ENCODE results near the gene HIVEP3. TPM values are rescaled to one million over a fixed set of nuclear protein-coding genes. Genes with fewer than 3 reads are reported as not detected.

HIVEP3 gene
- total RNA-seq, 2 donors from 2014 or later = 3.4 to 4.0 TPM

GRCh38 chr1:41765152-41765551 is 153.6 kb downstream of the HIVEP3 start:
- Histone ChIP-seq H3K36me3 (replicated peaks in 1 of 2; ENCODE audit: insufficient read depth in 1 of 2, low read depth in 2 of 2) (no peaks in the 10 kb centered on the region), H3K27ac (peak overlapping the region in 1 of 4 donors; percentile 7), H3K27me3 (no peaks in the 10 kb centered on the region), H3K4me1 (no peaks in the 10 kb centered on the region), H3K4me3 (no peak overlapping the region), H3K9me3 (no peaks in the 10 kb centered on the region)
- 36 to 38% methylated on average over 3 of the region's 3 CpGs for whole genome bisulfite sequencing, 2 donors
- intact Hi-C loops (cut with DNase I) = no loop called here
- DNase-seq (no peak), ATAC-seq (no peak)
- TF ChIP-seq POLR2A (IDR thresholded peaks at IDR 0.05) = no peak
- TF ChIP-seq, protein P1, sequence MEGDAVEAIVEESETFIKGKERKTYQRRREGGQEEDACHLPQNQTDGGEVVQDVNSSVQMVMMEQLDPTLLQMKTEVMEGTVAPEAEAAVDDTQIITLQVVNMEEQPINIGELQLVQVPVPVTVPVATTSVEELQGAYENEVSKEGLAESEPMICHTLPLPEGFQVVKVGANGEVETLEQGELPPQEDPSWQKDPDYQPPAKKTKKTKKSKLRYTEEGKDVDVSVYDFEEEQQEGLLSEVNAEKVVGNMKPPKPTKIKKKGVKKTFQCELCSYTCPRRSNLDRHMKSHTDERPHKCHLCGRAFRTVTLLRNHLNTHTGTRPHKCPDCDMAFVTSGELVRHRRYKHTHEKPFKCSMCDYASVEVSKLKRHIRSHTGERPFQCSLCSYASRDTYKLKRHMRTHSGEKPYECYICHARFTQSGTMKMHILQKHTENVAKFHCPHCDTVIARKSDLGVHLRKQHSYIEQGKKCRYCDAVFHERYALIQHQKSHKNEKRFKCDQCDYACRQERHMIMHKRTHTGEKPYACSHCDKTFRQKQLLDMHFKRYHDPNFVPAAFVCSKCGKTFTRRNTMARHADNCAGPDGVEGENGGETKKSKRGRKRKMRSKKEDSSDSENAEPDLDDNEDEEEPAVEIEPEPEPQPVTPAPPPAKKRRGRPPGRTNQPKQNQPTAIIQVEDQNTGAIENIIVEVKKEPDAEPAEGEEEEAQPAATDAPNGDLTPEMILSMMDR (IDR thresholded peaks at IDR 0.05) = no peak

DNA sequence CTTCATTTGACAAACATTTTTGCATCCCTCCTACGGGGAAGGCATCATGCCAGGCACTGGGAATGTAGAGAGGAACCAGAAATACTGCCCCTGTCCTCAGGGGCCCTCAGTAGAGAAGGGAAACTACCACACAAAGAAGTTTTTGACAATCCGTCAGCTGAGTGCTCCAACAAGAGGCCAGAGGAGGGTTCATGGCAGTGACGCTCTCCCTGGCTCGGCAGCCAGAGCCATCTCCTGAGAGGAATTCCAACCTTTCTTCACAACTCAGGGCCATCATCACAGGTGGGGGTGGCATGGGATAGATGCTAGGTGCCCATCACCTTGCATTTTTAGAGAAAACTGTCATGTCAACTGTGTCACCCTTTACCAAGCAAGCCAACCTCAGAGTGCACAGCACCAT is 154.1 kb downstream of the HIVEP3 start:
- no peaks in the 10 kb centered on the region for H3K4me1 ChIP-seq
- 57 to 62% methylated on average over 4 of the region's 4 CpGs for WGBS, 2 donors

GRCh38 chr1:41762777-41763176 is 155.9 kb downstream of the HIVEP3 start:
- Histone ChIP-seq H3K9me3 (no peaks in the 10 kb centered on the region), H3K4me1 (no peaks in the 10 kb centered on the region), H3K27me3 (no peaks in the 10 kb centered on the region), H3K4me3 (no peak overlapping the region), H3K36me3 (replicated peaks in 1 of 2; ENCODE audit: insufficient read depth in 1 of 2, low read depth in 2 of 2) (no peaks in the 10 kb centered on the region), H3K27ac (no peak overlapping the region)
- DNase-seq (no peak), ATAC-seq (no peak)
- intact Hi-C loops (cut with DNase I) = no loop called here
- TF ChIP-seq, protein P1 (IDR thresholded peaks at IDR 0.05) = no peak
- no peak for TF ChIP-seq POLR2A (IDR thresholded peaks at IDR 0.05)
- 78 to 100% methylated on average over 1 of the region's 1 CpG for WGBS, 2 donors

More for the DNA sequence above, 154.1 kb downstream of the HIVEP3 start:
- TF ChIP-seq, protein P1 (IDR thresholded peaks at IDR 0.05) = no peak
- no peak for TF ChIP-seq POLR2A (IDR thresholded peaks at IDR 0.05)
- Histone ChIP-seq H3K9me3 (no peaks in the 10 kb centered on the region), H3K36me3 (replicated peaks in 1 of 2; ENCODE audit: insufficient read depth in 1 of 2, low read depth in 2 of 2) (no peaks in the 10 kb centered on the region), H3K4me3 (no peak overlapping the region), H3K27me3 (no peaks in the 10 kb centered on the region), H3K27ac (peak overlapping the region in 1 of 4 donors; percentile 7)
- ATAC-seq (no peak), DNase-seq (no peak)
- intact Hi-C loops (cut with DNase I) = no loop called here

- TF ChIP-seq, protein P1 (IDR thresholded peaks at IDR 0.05) = no peak
- TF ChIP-seq POLR2A (IDR thresholded peaks at IDR 0.05) = no peak
- H3K27me3 ChIP-seq = no peaks in the 10 kb centered on the region
- 67 to 68% methylated on average over 4 of the region's 4 CpGs for WGBS, 2 donors
Observed at GRCh38 chr1:41762251-41762650, 156.5 kb downstream of the HIVEP3 start.

GRCh38 chr1:41758904-41759548 is 159.7 kb downstream of the HIVEP3 start:
- no peaks in the 10 kb centered on the region for H3K4me1 ChIP-seq
- WGBS, 2 donors = 90 to 95% methylated on average over 3 of the region's 3 CpGs
- no peak for DNase-seq
- ATAC-seq = no peak
- H3K36me3 ChIP-seq (replicated peaks in 1 of 2; ENCODE audit: insufficient read depth in 1 of 2, low read depth in 2 of 2) = no peaks in the 10 kb centered on the region
- intact Hi-C loops (cut with DNase I) = no loop called here
- no peaks in the 10 kb centered on the region for H3K27me3 ChIP-seq
- H3K9me3 ChIP-seq = no peaks in the 10 kb centered on the region
- TF ChIP-seq POLR2A (IDR thresholded peaks at IDR 0.05) = no peak
- TF ChIP-seq, protein P1 (IDR thresholded peaks at IDR 0.05) = no peak
- no peak overlapping the region for H3K4me3 ChIP-seq
- no peak overlapping the region for H3K27ac ChIP-seq

More at GRCh38 chr1:41762251-41762650, 156.5 kb downstream of the HIVEP3 start:
- no peaks in the 10 kb centered on the region for H3K4me1 ChIP-seq
- H3K9me3 ChIP-seq = no peaks in the 10 kb centered on the region
- H3K27ac ChIP-seq = no peak overlapping the region
- intact Hi-C loops (cut with DNase I) = no loop called here
- DNase-seq (no peak), ATAC-seq (no peak)
- no peaks in the 10 kb centered on the region for H3K36me3 ChIP-seq (replicated peaks in 1 of 2; ENCODE audit: insufficient read depth in 1 of 2, low read depth in 2 of 2)
- H3K4me3 ChIP-seq = no peak overlapping the region

Data from body of pancreas (tissue), 4 donors.